Heart left ventricle (tissue), 13 donors: ENCODE results near the gene STK38.

Experiments used
- POLR2A ChIP-seq, 2 donors: fragments of 450-650 bp; IDR thresholded peaks; one replicate each; pipeline ENCODE4 v1.6.1; 2017; ENCODE audit warnings: antibody characterized with exemption in 2 of 2, mild to moderate bottlenecking in 2 of 2, moderate library complexity in 2 of 2
- TF ChIP-seq, protein P1 (sequence below), 12 donors: fragments of 200-600 bp; sonication (generic) in 4 of 12; IDR thresholded peaks; one replicate each; pipeline versions ENCODE4 v1.5.0 to v1.8.0; 2018 to 2022; ENCODE audit warnings: antibody characterized with exemption in 12 of 12, mild to moderate bottlenecking in 5 of 12
- donor health status: ischemic (EF 13 %, LVEDD 7.1; RV severe dilation, severe dysfunction).
- donor health status: DM: no; HTN: yes; CAD: no.
- donor health status: DM: no; HTN: no; CAD: no.
- donor health status: ischemic (EF 25% LVEDD 6.9; RV normal size, moderate dysfunction).
- donor health status: ischemic (EF 25% LVEDD 5.7; RV mildly dilated, moderate dysfunction).
- donor health status: ischemic (EF 35%, LVEDD 5.7; RV mildly dilated, moderate dysfunction).
- donor health status: nonischemic (EF 11% LVEDD 7.7; RV severe dilation, severe dysfunction).
- donor health status: DM: yes; HTN: yes; CAD: no.
- donor health status: PGD.
- donor health status: ischemic (EF 29% LVEDD 5.4; RV normal size, mild dysfunction).
- donor health status: nonischemic (EF 23%, LVEDD 6.1; RV moderate dilation, normal function).

DNA sequence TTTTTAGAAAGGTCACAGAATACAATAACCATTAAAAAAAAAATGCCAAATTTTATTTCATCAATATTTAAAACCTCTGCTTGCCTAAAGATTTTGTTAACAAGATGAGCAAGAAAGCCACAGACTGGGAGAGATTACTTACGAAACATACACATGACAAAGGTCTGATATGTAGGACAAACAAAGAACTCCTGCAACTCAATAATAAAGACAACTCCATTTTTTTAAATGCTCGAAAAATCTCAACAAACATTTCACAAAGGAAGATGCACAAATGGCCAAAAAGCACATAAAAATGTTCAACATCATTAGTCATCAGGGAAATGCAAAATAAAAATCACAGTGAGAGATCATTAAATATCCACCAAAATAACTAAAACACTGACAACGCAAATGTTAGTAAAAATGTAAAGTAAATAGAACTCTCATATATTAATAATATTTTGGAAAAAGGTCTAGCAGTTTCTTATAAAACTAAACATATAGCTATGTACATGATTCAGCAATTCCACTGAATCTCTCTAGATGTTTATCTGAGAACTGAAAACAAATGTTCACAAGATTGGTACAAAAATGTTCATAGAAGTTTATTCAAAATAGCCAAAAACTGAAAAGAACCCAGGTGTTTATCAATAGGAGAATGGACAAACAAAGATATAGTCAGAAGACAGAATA, 10.3 kb downstream of the STK38 start:
- TF ChIP-seq, protein P1, sequence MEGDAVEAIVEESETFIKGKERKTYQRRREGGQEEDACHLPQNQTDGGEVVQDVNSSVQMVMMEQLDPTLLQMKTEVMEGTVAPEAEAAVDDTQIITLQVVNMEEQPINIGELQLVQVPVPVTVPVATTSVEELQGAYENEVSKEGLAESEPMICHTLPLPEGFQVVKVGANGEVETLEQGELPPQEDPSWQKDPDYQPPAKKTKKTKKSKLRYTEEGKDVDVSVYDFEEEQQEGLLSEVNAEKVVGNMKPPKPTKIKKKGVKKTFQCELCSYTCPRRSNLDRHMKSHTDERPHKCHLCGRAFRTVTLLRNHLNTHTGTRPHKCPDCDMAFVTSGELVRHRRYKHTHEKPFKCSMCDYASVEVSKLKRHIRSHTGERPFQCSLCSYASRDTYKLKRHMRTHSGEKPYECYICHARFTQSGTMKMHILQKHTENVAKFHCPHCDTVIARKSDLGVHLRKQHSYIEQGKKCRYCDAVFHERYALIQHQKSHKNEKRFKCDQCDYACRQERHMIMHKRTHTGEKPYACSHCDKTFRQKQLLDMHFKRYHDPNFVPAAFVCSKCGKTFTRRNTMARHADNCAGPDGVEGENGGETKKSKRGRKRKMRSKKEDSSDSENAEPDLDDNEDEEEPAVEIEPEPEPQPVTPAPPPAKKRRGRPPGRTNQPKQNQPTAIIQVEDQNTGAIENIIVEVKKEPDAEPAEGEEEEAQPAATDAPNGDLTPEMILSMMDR (IDR thresholded peaks at IDR 0.05): no peak
- TF ChIP-seq POLR2A (IDR thresholded peaks at IDR 0.05): no peak
